ENCODE data around the gene BBC3. TPM values are rescaled to one million over a fixed set of nuclear protein-coding genes. Genes with fewer than 3 reads are reported as not detected.

Gene BBC3
- total RNA-seq, 1 donor from 2014 or later = 54.6 TPM

GRCh38 chr19:47231215-47232054, 436 bp upstream of the BBC3 start:
- no peaks in the 10 kb centered on the region for H3K9me3 ChIP-seq (ENCODE audit: insufficient read depth, low read depth, low read length)
- peak overlapping the region; percentile 89 for H3K4me3 ChIP-seq (ENCODE audit: insufficient read depth, low read depth, low read length)
- H3K4me1 ChIP-seq (ENCODE audit: insufficient read depth, low read length) = peaks cover 46% of the 10 kb centered on the region
- Mint-ChIP-seq H3K9me3 (ENCODE audit: unreplicated experiment) (peaks cover 2% of the 10 kb centered on the region), H3K4me1 (ENCODE audit: low read depth, unreplicated experiment) (peaks cover 14% of the 10 kb centered on the region), H3K4me3 (ENCODE audit: unreplicated experiment) (peak overlapping the region; percentile 84), H3K27me3 (ENCODE audit: low read depth, unreplicated experiment) (no peaks in the 10 kb centered on the region), H3K36me3 (ENCODE audit: low read depth, unreplicated experiment) (peaks cover 2% of the 10 kb centered on the region), H3K27ac (ENCODE audit: unreplicated experiment) (peak overlapping the region; percentile 97)
- peak overlapping the region; percentile 80 for H2AFZ ChIP-seq (ENCODE audit: low read depth, low read length)
- DNase-seq (ENCODE audit: low read depth) = peak; percentile 81
- H3K9ac ChIP-seq (ENCODE audit: low read length) = peak overlapping the region; percentile 88
- no peaks in the 10 kb centered on the region for H3K27me3 ChIP-seq (ENCODE audit: insufficient read depth, low read length)
- no peaks in the 10 kb centered on the region for H3K36me3 ChIP-seq (ENCODE audit: insufficient read depth, low read length)
- H4K20me1 ChIP-seq (ENCODE audit: insufficient read depth, low read length) = peaks cover 20% of the 10 kb centered on the region
- peak overlapping the region; percentile 100 for H3K4me2 ChIP-seq (ENCODE audit: low read length)
- TF ChIP-seq CTCF (IDR thresholded peaks at IDR 0.05; ENCODE audit: insufficient read depth, low read depth, low read length) (no peak), EZH2 (IDR thresholded peaks at IDR 0.05; ENCODE audit: insufficient read depth, low read length) (no peak)
- peaks cover 43% of the 10 kb centered on the region for H3K79me2 ChIP-seq (ENCODE audit: insufficient read depth, low read length)
- H3K27ac ChIP-seq (ENCODE audit: low read depth, low read length) = peak overlapping the region; percentile 94
- FAIRE-seq = no peak

GRCh38 chr19:47230054-47230920, 712 bp downstream of the BBC3 start:
- DNase-seq (ENCODE audit: low read depth) = peak; percentile 10
- no peak for FAIRE-seq
- peak overlapping the region; percentile 61 for H3K4me3 Mint-ChIP-seq (ENCODE audit: unreplicated experiment)
- Histone ChIP-seq H3K4me2 (ENCODE audit: low read length) (peak overlapping the region; percentile 100), H3K9ac (ENCODE audit: low read length) (peak overlapping the region; percentile 95), H4K20me1 (ENCODE audit: insufficient read depth, low read length) (peaks cover 20% of the 10 kb centered on the region), H3K4me3 (ENCODE audit: insufficient read depth, low read depth, low read length) (peak overlapping the region; percentile 89), H3K27ac (ENCODE audit: low read depth, low read length) (peak overlapping the region; percentile 62), H3K9me3 (ENCODE audit: insufficient read depth, low read depth, low read length) (no peaks in the 10 kb centered on the region), H3K79me2 (ENCODE audit: insufficient read depth, low read length) (peaks cover 43% of the 10 kb centered on the region), H3K27me3 (ENCODE audit: insufficient read depth, low read length) (no peaks in the 10 kb centered on the region), H2AFZ (ENCODE audit: low read depth, low read length) (no peak overlapping the region), H3K36me3 (ENCODE audit: insufficient read depth, low read length) (no peaks in the 10 kb centered on the region), H3K4me1 (ENCODE audit: insufficient read depth, low read length) (peaks cover 54% of the 10 kb centered on the region)
- H3K9me3 Mint-ChIP-seq (ENCODE audit: unreplicated experiment) = peaks cover under 1% of the 10 kb centered on the region
- TF ChIP-seq CTCF (IDR thresholded peaks at IDR 0.05; ENCODE audit: insufficient read depth, low read depth, low read length) (peak; percentile 16), EZH2 (IDR thresholded peaks at IDR 0.05; ENCODE audit: insufficient read depth, low read length) (no peak)
- peaks cover 2% of the 10 kb centered on the region for H3K36me3 Mint-ChIP-seq (ENCODE audit: low read depth, unreplicated experiment)
- peaks cover 19% of the 10 kb centered on the region for H3K4me1 Mint-ChIP-seq (ENCODE audit: low read depth, unreplicated experiment)
- no peaks in the 10 kb centered on the region for H3K27me3 Mint-ChIP-seq (ENCODE audit: low read depth, unreplicated experiment)
- H3K27ac Mint-ChIP-seq (ENCODE audit: unreplicated experiment) = no peak overlapping the region
